ENCODE results near the gene PLOD3. TPM values are rescaled to one million over a fixed set of nuclear protein-coding genes. Genes with fewer than 3 reads are reported as not detected.

Gene PLOD3
- total and polyA plus RNA-seq, 9 of the 15 experiments (the other 6 are each of a cell fraction or from before 2014, with no cell fraction given): 2.8 to 101 (median 30.9) TPM

- TF ChIP-seq ZNF318 (IDR thresholded peaks at IDR 0.05; ENCODE audit: borderline replicate concordance in 1 of 2, low read depth in 1 of 2) (no peak), PHB2 (IDR thresholded peaks at IDR 0.05; ENCODE audit: low read depth) (0 out of 2 replicates have a peak, but pooled peaks have one; percentile 49), ZNF239 (CRISPR knock-in tag; IDR thresholded peaks at IDR 0.05) (no peak), RBM39 (optimal IDR thresholded peaks at IDR 0.05; ENCODE audit: low read depth, low read length) (no peak), ZNF764 (CRISPR knock-in tag; IDR thresholded peaks at IDR 0.05; ENCODE audit: low read depth) (no peak), KAT2B (IDR thresholded peaks at IDR 0.05; ENCODE audit: low read depth, low read length) (no peak), PKNOX1 (IDR thresholded peaks at IDR 0.05) (peak; percentile 76), ZNF655 (CRISPR knock-in tag; IDR thresholded peaks at IDR 0.05) (no peak), ZBED1 (IDR thresholded peaks at IDR 0.05) (no peak), MXI1 (IDR thresholded peaks at IDR 0.05; ENCODE audit: low read depth, low read length) (peak; percentile 85), L3MBTL2 (IDR thresholded peaks at IDR 0.05) (peak; percentile 85), FOXM1 (IDR thresholded peaks at IDR 0.05; ENCODE audit: low read depth) (peak; percentile 80), FOXM1 (CRISPR knock-in tag; IDR thresholded peaks at IDR 0.05; ENCODE audit: low read depth) (no peak), FOXA1 (IDR thresholded peaks at IDR 0.05; ENCODE audit: borderline replicate concordance) (no peak), GATA2 (CRISPR knock-in tag; IDR thresholded peaks at IDR 0.05) (peak; percentile 78), ZBTB1 (CRISPR knock-in tag; IDR thresholded peaks at IDR 0.05; ENCODE audit: borderline replicate concordance, low read depth) (no peak), NR2C1 (IDR thresholded peaks at IDR 0.05) (0 out of 2 replicates have a peak, but pooled peaks have one; percentile 21), NR2C1 (tag; IDR thresholded peaks at IDR 0.05) (peak; percentile 37; the same call in 1 of the 2 replicates), EP400 (IDR thresholded peaks at IDR 0.05) (no peak; the same call in 1 of the 2 replicates)
Observed at GRCh38 chr7:101265622-101266516, 48.5 kb upstream of the PLOD3 start (continued).

Measured in K562 (cell line).